ENCODE results near the gene DNAJB12. TPM values are rescaled to one million over a fixed set of nuclear protein-coding genes. Genes with fewer than 3 reads are reported as not detected.
"Not testable (repeated sequence)": the region's sequence is repeated elsewhere in the genome, so short reads cannot be mapped to it uniquely, and the experiment has no call there.

Gene DNAJB12
- total RNA-seq: 44.9 TPM

GRCh38 chr10:72354356-72355213, at the start of gene DNAJB12:
Gene DNAJB12 (minus strand): TSS chr10:72354919. CDS start chr10:72354897, 22 bp downstream.
- peak; percentile 92 for DNase-seq (ENCODE audit: low spot score)

DNA sequence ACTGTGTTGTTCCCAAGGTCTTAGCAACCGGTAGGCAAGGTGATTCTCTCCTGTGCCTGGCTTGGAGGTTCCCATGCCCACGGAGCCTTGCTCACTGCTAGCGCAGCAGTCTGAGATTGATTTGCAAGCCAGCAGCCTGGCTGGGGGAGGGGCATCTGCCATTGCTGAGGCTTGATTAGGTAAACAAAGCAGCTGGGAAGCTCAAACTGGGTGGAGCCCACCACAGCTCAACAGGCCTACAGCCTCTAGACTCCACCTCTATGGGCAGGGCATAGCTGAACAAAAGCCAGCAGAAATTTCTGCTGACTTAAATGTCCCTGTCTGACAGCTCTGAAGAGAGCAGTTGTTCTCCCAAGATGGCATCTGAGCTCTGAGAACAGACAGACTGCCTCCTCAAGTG, 40.9 kb upstream of the DNAJB12 start:
- not testable (repeated sequence) for DNase-seq (ENCODE audit: low spot score)

DNA sequence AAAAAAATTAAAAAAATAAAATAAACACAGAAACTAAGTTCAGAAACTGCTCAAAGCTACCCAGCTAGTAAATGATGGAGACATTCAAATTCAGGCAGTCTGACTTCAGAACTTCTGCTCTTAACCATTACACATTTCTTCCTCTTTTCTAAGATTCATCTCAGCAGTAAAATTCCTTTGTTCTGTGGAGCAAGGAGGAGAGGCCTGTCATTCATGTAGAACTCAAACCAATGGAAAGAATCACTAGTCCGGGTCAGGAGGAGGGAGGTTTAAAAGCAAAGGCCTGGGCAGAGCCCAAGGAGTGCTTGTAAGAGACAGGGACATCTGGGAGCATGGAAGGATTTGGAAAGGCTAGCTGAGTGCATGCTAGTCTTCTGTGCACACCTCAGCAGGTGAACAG, 37.9 kb upstream of the DNAJB12 start:
- no peak for DNase-seq (ENCODE audit: low spot score)

- no peak for DNase-seq (ENCODE audit: low spot score)
These were observed 36.0 kb upstream of the DNAJB12 start for GRCh38 chr10:72390764-72391163.

DNA sequence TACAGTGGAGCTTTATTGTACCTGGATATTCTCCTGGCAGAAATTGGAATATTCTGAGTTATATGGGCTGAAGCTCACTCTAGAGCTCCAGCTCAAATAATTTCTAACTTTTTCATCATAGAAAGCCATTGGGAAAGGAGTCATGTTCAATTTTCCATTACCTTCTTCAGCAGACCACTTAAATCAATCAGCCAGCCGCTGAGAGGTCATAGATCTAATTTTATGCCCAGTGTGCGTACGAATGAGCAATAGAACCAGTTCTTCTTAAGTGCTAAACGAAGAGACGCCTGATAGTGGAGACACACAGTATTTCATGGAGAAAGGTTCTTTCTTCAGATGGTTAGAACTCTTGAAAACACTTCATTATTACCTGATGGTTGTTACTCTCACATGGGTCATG, 35.0 kb upstream of the DNAJB12 start:
- no peak for DNase-seq (ENCODE audit: low spot score)

GRCh38 chr10:72389014-72389413, 34.3 kb upstream of the DNAJB12 start:
- DNase-seq (ENCODE audit: low spot score): no peak

- DNase-seq (ENCODE audit: low spot score): no peak
These were observed 33.3 kb upstream of the DNAJB12 start for GRCh38 chr10:72388062-72388461.

DNA sequence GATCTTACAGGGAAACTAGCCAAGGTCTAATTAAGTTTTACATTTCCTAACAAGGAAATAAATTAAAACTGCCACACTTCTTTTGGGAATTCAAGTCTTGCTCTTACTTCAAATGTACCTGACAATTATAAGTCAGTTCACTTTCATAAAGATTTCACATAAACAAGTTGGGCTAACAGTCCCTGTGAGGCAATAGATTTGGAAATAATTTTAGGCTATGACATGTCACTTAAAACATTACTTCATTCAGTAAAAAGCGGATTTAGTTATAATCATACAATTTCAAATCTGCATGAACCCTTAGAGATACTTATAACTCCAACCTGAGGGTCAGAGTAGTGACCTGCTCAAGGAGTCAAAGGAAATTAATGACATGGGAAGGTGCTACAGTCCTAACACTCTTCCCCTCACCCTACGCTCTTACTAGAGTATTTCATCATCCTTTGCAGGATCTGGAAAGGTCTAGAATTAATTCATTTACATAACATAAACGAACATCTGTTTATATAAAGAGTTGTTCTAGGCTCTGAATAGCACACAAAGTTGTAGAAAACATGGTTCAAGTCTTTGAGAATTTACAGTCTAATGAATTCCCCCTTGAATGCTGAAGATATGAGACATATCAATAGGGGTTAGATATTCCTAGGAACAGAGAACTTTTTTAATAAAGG, 32.3 kb upstream of the DNAJB12 start:
- DNase-seq (ENCODE audit: low spot score): no peak

GRCh38 chr10:72385724-72386123, 31.0 kb upstream of the DNAJB12 start:
- DNase-seq (ENCODE audit: low spot score): no peak

GRCh38 chr10:72384982-72385381, 30.3 kb upstream of the DNAJB12 start:
- peak; percentile 66 for DNase-seq (ENCODE audit: low spot score)

- no peak for DNase-seq (ENCODE audit: low spot score)
These were observed 25.1 kb upstream of the DNAJB12 start for GRCh38 chr10:72379776-72380175.

- no peak for DNase-seq (ENCODE audit: low spot score)
These were observed 24.3 kb upstream of the DNAJB12 start for GRCh38 chr10:72379062-72379461.

DNA sequence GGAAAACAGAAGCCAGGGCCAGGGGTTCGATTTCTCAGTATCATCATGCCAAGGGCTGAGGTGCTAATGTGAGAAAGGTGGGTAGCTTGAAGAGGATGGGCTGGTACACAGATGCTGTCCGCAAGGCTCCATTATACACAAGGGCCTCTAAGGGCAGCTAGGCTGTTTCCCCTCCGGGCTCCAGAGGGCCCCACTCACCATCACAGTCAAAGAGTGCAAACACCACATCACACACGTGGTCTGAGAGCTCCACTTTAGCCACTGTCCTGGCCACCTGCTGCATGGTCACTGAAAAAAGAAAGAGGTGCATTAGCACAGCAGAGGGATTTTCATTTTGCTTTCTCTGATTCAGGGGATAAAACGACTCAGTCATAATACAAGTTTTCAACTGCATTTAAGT, 20.9 kb upstream of the DNAJB12 start:
- DNase-seq (ENCODE audit: low spot score): no peak

GRCh38 chr10:72375173-72375572, 20.5 kb upstream of the DNAJB12 start:
- no peak for DNase-seq (ENCODE audit: low spot score)

DNA sequence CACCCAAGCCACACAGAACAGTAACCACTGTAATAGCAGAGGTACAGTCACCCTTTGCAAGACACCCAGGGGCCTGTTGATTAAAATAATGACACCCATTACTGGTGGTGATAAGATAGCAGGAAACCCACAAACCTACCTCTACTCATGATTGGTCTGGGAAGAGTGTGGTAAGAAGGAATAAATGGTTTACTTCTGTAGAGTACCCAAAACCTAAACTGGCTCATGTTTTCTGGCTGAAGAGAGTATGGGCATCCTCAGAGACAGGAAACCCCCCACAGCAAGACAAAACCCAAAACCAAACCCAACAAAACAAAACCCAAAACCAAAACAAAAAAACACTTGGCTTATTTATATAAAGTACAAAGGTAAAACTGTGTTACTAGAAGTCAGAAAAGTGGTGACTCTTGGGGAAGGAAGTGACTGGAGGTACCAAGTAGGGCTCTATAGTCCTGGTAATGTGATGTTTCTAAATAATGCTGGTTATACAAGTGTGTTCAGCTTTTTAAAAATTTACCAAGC, 15.5 kb upstream of the DNAJB12 start:
- DNase-seq (ENCODE audit: low spot score): no peak

- DNase-seq (ENCODE audit: low spot score): no peak
These were observed 12.7 kb upstream of the DNAJB12 start for GRCh38 chr10:72367301-72367960.

GRCh38 chr10:72365106-72365895, 10.6 kb upstream of the DNAJB12 start:
- no peak for DNase-seq (ENCODE audit: low spot score)

DNA sequence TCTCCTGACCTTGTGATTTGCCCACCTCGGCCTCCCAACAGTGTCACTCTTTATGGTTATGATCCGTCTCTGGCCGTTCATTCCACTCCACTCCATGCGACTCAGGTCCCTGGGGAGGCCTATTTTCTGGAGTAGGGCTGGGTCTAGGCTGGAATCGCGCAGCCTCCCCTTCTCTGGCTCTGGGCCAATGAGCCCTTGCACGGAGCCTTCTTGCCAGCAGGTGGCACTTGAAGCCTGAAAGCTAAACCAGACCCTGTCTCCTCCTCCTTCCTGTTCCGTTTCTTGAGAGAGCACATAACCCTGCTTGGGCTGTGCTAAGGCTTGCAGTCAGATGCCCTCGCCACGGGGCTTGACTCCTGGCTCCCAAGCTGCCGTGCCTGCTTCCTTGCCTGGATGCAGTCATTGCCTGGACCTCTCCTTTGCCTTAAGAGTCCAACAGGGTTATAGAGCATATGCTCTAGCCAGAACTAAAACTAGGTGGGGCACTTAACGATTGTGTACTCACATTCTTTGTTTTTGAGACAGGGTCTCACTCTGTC, 9.6 kb upstream of the DNAJB12 start:
- peak; percentile 89 for DNase-seq (ENCODE audit: low spot score)

GRCh38 chr10:72356987-72357386, 2.3 kb upstream of the DNAJB12 start:
- no peak for DNase-seq (ENCODE audit: low spot score)

DNA sequence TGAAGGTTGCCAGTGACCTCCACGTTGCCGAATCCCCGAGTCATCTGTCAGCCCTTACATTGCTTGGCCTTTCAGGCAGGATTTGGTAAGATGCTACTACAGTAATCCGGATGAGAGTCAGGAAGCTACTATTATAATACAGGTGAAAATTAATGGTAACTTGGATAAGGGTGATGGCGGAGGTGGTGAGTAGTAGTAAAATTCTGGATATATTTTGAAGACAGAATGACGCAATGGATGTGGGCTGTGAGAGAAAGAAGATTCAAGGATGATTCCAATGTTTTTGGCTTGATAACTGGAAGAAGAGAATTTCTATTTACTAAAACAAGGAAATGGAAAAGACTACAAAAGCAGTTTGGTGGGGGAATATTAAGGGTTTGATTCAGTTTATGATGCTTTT, 1.4 kb upstream of the DNAJB12 start:
- no peak for DNase-seq (ENCODE audit: low spot score)

- no peak for DNase-seq (ENCODE audit: low spot score)
These were observed 466 bp upstream of the DNAJB12 start for GRCh38 chr10:72355214-72355555.
